BE2C (cell line): ENCODE results near the gene EXOC4.

Source experiments
- DNase-seq: peaks from one replicate; pipeline ENCODE4 v3.0.0-alpha.2; 2020
- H3K27me3 ChIP-seq: fragments of 250-450 bp; sonication (Bioruptor Pico); 2 replicates; pipeline ENCODE4 v1.5.1; 2020; ENCODE audit warnings: mild to moderate bottlenecking
- H3K36me3 ChIP-seq: fragments of 250-450 bp; sonication (Bioruptor Pico); 2 replicates; pipeline ENCODE4 v1.5.1; 2020; ENCODE audit warnings: mild to moderate bottlenecking
- H3K4me1 ChIP-seq: fragments of 250-450 bp; sonication (Bioruptor Pico); 2 replicates; pipeline ENCODE4 v1.5.1; 2020
- H3K4me3 ChIP-seq: 2 replicates; pipeline ENCODE4 v1.5.1; 2011; ENCODE audit warnings: low read depth, low read length
- H3K9me3 ChIP-seq: fragments of 250-450 bp; sonication (Bioruptor Pico); 2 replicates; pipeline ENCODE4 v1.5.1; 2020
- CTCF ChIP-seq: IDR thresholded peaks from 2 replicates; pipeline ENCODE4 v1.5.1; 2012; ENCODE audit warnings: mild to moderate bottlenecking, low read depth, low read length

Gene EXOC4

DNA sequence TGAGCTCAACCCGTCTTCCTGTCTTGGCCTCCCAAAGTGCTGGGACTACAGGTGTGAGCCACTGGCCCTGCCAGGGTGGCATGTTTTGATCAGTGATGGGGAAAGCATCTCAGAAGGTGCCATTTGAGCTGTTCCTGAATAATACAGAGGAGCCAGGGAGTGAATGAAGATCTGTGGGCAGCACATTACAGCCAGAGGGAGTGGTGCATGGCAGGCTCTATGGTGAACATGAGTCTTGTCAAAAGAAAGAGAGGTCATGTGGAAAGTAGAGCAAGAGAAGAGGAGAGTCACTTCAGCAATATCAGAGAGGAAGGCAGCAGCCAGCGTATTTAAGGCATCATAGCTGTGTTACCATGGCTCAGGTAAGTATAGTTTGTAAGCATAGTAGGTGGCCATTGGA, 598.5 kb downstream of the EXOC4 start:
- Histone ChIP-seq H3K9me3 (no peaks in the 10 kb centered on the region), H3K4me3 (no peak overlapping the region), H3K27me3 (no peaks in the 10 kb centered on the region), H3K36me3 (no peaks in the 10 kb centered on the region), H3K4me1 (peaks cover 40% of the 10 kb centered on the region)
- TF ChIP-seq CTCF = no peak
- DNase-seq = no peak

- Histone ChIP-seq H3K27me3 (no peaks in the 10 kb centered on the region), H3K9me3 (no peaks in the 10 kb centered on the region), H3K4me3 (peak overlapping the region; percentile 25; the same call in 1 of the 2 replicates), H3K4me1 (peaks cover 40% of the 10 kb centered on the region), H3K36me3 (no peaks in the 10 kb centered on the region)
- DNase-seq = peak; percentile 77
- peak; percentile 87 for TF ChIP-seq CTCF
Observed at GRCh38 chr7:133853706-133854276, 600.9 kb downstream of the EXOC4 start.

GRCh38 chr7:133854739-133855138, 601.9 kb downstream of the EXOC4 start:
- Histone ChIP-seq H3K9me3 (no peaks in the 10 kb centered on the region), H3K4me1 (peaks cover 43% of the 10 kb centered on the region), H3K4me3 (no peak overlapping the region), H3K36me3 (no peaks in the 10 kb centered on the region), H3K27me3 (no peaks in the 10 kb centered on the region)
- TF ChIP-seq CTCF = peak; percentile 55
- no peak for DNase-seq

GRCh38 chr7:133857376-133858119, 604.7 kb downstream of the EXOC4 start:
- TF ChIP-seq CTCF = no peak
- H3K4me3 ChIP-seq = no peak overlapping the region
- peaks cover 42% of the 10 kb centered on the region for H3K4me1 ChIP-seq
- no peaks in the 10 kb centered on the region for H3K27me3 ChIP-seq
- no peak for DNase-seq
- no peaks in the 10 kb centered on the region for H3K9me3 ChIP-seq
- H3K36me3 ChIP-seq = no peaks in the 10 kb centered on the region

DNA sequence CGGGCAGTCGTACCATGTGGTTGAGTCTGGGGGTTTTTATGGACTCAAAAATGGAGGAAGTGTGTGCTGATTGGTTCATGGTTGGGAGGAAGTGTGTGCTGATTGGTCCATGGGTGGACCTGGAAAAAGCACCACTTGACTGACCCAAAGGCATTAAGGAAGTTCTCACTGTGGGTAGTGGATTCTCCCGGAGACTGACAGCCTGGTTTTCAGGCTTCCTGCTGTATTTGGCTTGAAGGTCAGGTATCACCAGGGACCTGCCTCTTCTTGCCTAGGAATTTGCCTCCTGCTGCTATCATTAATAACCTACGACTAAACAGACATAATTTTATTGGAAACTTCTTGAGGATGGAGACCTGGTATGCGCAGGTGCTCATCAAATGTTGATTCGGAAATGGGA, 605.4 kb downstream of the EXOC4 start:
- Histone ChIP-seq H3K9me3 (no peaks in the 10 kb centered on the region), H3K27me3 (no peaks in the 10 kb centered on the region), H3K4me3 (no peak overlapping the region), H3K36me3 (no peaks in the 10 kb centered on the region), H3K4me1 (peaks cover 43% of the 10 kb centered on the region)
- no peak for TF ChIP-seq CTCF
- DNase-seq = no peak

GRCh38 chr7:133859231-133859630, 606.4 kb downstream of the EXOC4 start:
- peaks cover 41% of the 10 kb centered on the region for H3K4me1 ChIP-seq
- H3K27me3 ChIP-seq = no peaks in the 10 kb centered on the region
- H3K4me3 ChIP-seq = no peak overlapping the region
- TF ChIP-seq CTCF = no peak
- H3K9me3 ChIP-seq = no peaks in the 10 kb centered on the region
- H3K36me3 ChIP-seq = no peaks in the 10 kb centered on the region
- DNase-seq = no peak
